HEK293 (cell line): ENCODE data around the gene SYT13.

Experiments used
- CTCF ChIA-PET: fragments of 350-600 bp; formaldehyde crosslinking; extraction: SDS; loops from one replicate; lab custom pipeline; 2021; ENCODE audit warnings: antibody characterized with exemption; lab: Yijun Ruan, JAX
- POLR2A ChIA-PET: fragments of 300-600 bp; formaldehyde crosslinking; extraction: SDS; loops from one replicate; lab custom pipeline; 2020; ENCODE audit warnings: antibody characterized with exemption, inconsistent platforms; lab: Yijun Ruan, JAX
- H3K27ac ChIP-seq: fragments of 200-500 bp; sonication (Bioruptor generic); 2 replicates; pipeline ENCODE4 v1.5.1; 2014; ENCODE audit warnings: low read depth, low read length, control low read depth, inconsistent platforms; ENCODE audit errors: extremely low read depth
- H3K36me3 ChIP-seq, 2 experiments: fragments of 200-500 bp in 1 of 2; sonication (Bioruptor generic) in 1 of 2; 1 replicate in 1 of 2; 2 replicates in 1 of 2; pipeline ENCODE4 v1.5.1; 2014 to 2017; ENCODE audit warnings: inconsistent platforms in 2 of 2, low read length in 2 of 2; ENCODE audit not compliant: control insufficient read depth in 2 of 2, insufficient read depth in 1 of 2
- H3K4me1 ChIP-seq: fragments of 200-500 bp; sonication (Bioruptor generic); 2 replicates; pipeline ENCODE4 v1.5.1; 2014; ENCODE audit warnings: mild to moderate bottlenecking, low read length, inconsistent platforms; ENCODE audit not compliant: control insufficient read depth, insufficient read depth
- H3K4me3 ChIP-seq: 2 replicates; pipeline ENCODE4 v1.5.1; 2011; ENCODE audit warnings: low read depth, mild to moderate bottlenecking, control low read depth, low read length, moderate library complexity
- H3K9me3 ChIP-seq: fragments of 200-500 bp; sonication (Bioruptor generic); 2 replicates; pipeline ENCODE4 v1.5.1; 2014; ENCODE audit warnings: low read depth, low read length, inconsistent platforms; ENCODE audit not compliant: control insufficient read depth, insufficient read depth
- PRDM4 ChIP-seq: fragments of 450-650 bp; formaldehyde crosslinking; IDR thresholded peaks from 2 replicates; pipeline ENCODE4 v1.5.1; 2017; ENCODE audit warnings: missing biosample characterization, missing genetic modification characterization
- RBAK ChIP-seq: fragments of 450-650 bp; formaldehyde crosslinking; IDR thresholded peaks from 2 replicates; pipeline ENCODE4 v1.5.1; 2016; ENCODE audit warnings: missing biosample characterization, missing genetic modification characterization
- SCRT1 ChIP-seq: fragments of 450-650 bp; formaldehyde crosslinking; IDR thresholded peaks from 2 replicates; pipeline ENCODE4 v1.5.1; 2016; ENCODE audit warnings: missing biosample characterization, missing genetic modification characterization, borderline replicate concordance
- ZBTB21 ChIP-seq: fragments of 450-650 bp; formaldehyde crosslinking; IDR thresholded peaks from 2 replicates; pipeline ENCODE4 v1.5.1; 2017; ENCODE audit warnings: missing biosample characterization, missing genetic modification characterization
- ZNF155 ChIP-seq: fragments of 450-650 bp; formaldehyde crosslinking; IDR thresholded peaks from 2 replicates; pipeline ENCODE4 v1.5.1; 2016; ENCODE audit warnings: missing biosample characterization, missing genetic modification characterization
- ZNF221 ChIP-seq: fragments of 450-650 bp; formaldehyde crosslinking; IDR thresholded peaks from 2 replicates; pipeline ENCODE4 v1.5.1; 2017; ENCODE audit warnings: missing biosample characterization, missing genetic modification characterization, borderline replicate concordance
- ZNF223 ChIP-seq: fragments of 450-650 bp; formaldehyde crosslinking; IDR thresholded peaks from 2 replicates; pipeline ENCODE4 v1.5.1; 2016; ENCODE audit warnings: missing biosample characterization, missing genetic modification characterization
- ZNF280D ChIP-seq: fragments of 450-650 bp; formaldehyde crosslinking; IDR thresholded peaks from 2 replicates; pipeline ENCODE4 v1.5.1; 2016; ENCODE audit warnings: missing biosample characterization, missing genetic modification characterization
- ZNF362 ChIP-seq: fragments of 450-650 bp; formaldehyde crosslinking; IDR thresholded peaks from 2 replicates; pipeline ENCODE4 v1.5.1; 2016; ENCODE audit warnings: missing biosample characterization, missing genetic modification characterization
- ZNF394 ChIP-seq: fragments of 450-650 bp; formaldehyde crosslinking; IDR thresholded peaks from 2 replicates; pipeline ENCODE4 v1.5.1; 2016; ENCODE audit warnings: missing biosample characterization, missing genetic modification characterization, mild to moderate bottlenecking, moderate library complexity, borderline replicate concordance
- ZNF513 ChIP-seq: fragments of 450-650 bp; IDR thresholded peaks from 2 replicates; pipeline ENCODE4 v1.5.1; 2018; ENCODE audit warnings: missing biosample characterization, missing genetic modification characterization
- ZNF548 ChIP-seq: fragments of 450-650 bp; formaldehyde crosslinking; IDR thresholded peaks from 2 replicates; pipeline ENCODE4 v1.5.1; 2016; ENCODE audit warnings: missing biosample characterization, missing genetic modification characterization
- ZNF555 ChIP-seq: fragments of 450-650 bp; formaldehyde crosslinking; conservative IDR thresholded peaks from 2 replicates; pipeline ENCODE4 v1.5.1; 2017; ENCODE audit warnings: missing biosample characterization, mild to moderate bottlenecking, missing genetic modification characterization, inconsistent platforms
- ZNF639 ChIP-seq: fragments of 450-650 bp; formaldehyde crosslinking; IDR thresholded peaks from 2 replicates; pipeline ENCODE4 v1.5.1; 2016; ENCODE audit warnings: missing biosample characterization, missing genetic modification characterization
- ZNF701 ChIP-seq: fragments of 450-650 bp; formaldehyde crosslinking; IDR thresholded peaks from 2 replicates; pipeline ENCODE4 v1.5.1; 2016; ENCODE audit warnings: missing biosample characterization, missing genetic modification characterization
- ZNF76 ChIP-seq: fragments of 450-650 bp; formaldehyde crosslinking; IDR thresholded peaks from 2 replicates; pipeline ENCODE4; 2016; ENCODE audit warnings: low read depth, missing biosample characterization, missing genetic modification characterization, borderline replicate concordance

SYT13 gene

GRCh38 chr11:45227836-45228235, 58.3 kb downstream of the SYT13 start:
- ChIA-PET CTCF (interaction anchor here (0.8 to 2.6 kb wide), 3 partner anchors 11 to 301 kb away, joined by 3 to 11 read pairs (median 3); no protein-coding TSS in a partner anchor), POLR2A (no interaction called here)
- Histone ChIP-seq H3K9me3 (no peaks in the 10 kb centered on the region), H3K27ac (no peak overlapping the region), H3K4me3 (no peak overlapping the region), H3K4me1 (no peaks in the 10 kb centered on the region), H3K36me3 (peaks cover 0 to 9% of the 10 kb centered on the region in 2 experiments; a peak in 1 of 3 replicates)
- no peak for TF ChIP-seq ZNF280D (tag by site-specific recombination)
- TF ChIP-seq ZNF555 (tag by site-specific recombination), result no peak
- TF ChIP-seq ZNF513 (tag by site-specific recombination), result no peak
- TF ChIP-seq ZBTB21 (tag by site-specific recombination), result no peak
- no peak for TF ChIP-seq ZNF639 (tag by site-specific recombination)

GRCh38 chr11:45226901-45227300, 59.2 kb downstream of the SYT13 start:
- H3K4me1 ChIP-seq, result no peaks in the 10 kb centered on the region
- TF ChIP-seq RBAK (tag by site-specific recombination) (no peak), SCRT1 (no peak), ZNF223 (tag by site-specific recombination) (no peak), ZNF155 (no peak), ZNF76 (tag by site-specific recombination) (no peak), ZNF221 (no peak), ZNF362 (no peak), ZNF548 (no peak), ZNF394 (tag by site-specific recombination) (no peak), ZNF701 (tag by site-specific recombination) (no peak), PRDM4 (tag by site-specific recombination) (no peak)
- peaks cover 0 to 9% of the 10 kb centered on the region in 2 experiments; a peak in 1 of 3 replicates for H3K36me3 ChIP-seq
- ChIA-PET POLR2A (no interaction called here), CTCF (interaction anchor here (1.0 to 1.3 kb wide), 2 partner anchors 10 to 43 kb away, joined by 3 to 5 read pairs; no protein-coding TSS in a partner anchor)
- H3K27ac ChIP-seq, result no peak overlapping the region
- no peaks in the 10 kb centered on the region for H3K9me3 ChIP-seq
- H3K4me3 ChIP-seq, result no peak overlapping the region
